NAMALWA (cell line): Measurements from ENCODE around the gene ARHGAP10.
A peak's percentile ranks its signal among the peaks of the same experiment; 100 is the strongest.

Source experiments
- DNase-seq: peaks from one replicate; pipeline ENCODE4 v3.0.0-alpha.2; 2015; ENCODE audit warnings: low spot score

The ARHGAP10 gene

DNA sequence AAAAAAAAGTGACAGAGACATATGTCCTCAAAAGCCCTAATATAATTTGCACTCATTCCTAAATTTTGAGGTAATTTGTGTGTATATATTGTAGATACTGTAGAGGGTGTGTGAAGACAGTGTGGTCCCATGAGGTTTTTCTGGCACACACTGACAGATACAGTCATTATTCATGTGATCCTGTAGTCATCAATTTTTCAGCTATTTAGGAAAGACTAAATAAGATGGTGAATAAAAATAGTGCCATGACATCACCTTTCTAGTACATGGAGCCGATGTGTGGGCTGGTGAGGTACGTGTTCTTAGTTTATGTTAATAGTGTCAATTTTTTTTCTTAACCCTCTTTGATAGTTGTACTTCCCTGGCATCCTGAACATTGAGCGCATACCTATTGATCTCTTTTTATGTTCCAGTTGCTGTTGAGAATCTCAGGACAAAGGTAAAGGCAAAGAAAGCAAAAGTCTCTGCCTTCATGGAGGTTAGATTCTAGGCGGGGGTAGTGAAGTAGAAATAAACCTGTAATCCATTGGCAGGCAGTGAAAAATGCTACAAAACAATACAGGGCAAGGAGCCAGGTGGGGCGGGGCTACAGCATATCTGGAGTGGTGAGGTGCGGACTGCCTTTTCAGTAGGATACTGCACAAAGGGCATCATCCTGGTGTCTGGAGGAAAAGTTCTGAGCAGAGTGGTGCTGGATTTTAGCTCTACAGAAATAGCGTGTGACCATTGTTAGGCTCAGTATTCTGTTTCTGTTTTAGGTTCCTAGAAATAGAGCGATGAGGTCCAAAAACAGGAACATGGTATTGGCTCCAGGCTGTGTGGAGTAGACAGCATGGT is 93.8 kb downstream of the ARHGAP10 start:
- DNase-seq: no peak

DNA sequence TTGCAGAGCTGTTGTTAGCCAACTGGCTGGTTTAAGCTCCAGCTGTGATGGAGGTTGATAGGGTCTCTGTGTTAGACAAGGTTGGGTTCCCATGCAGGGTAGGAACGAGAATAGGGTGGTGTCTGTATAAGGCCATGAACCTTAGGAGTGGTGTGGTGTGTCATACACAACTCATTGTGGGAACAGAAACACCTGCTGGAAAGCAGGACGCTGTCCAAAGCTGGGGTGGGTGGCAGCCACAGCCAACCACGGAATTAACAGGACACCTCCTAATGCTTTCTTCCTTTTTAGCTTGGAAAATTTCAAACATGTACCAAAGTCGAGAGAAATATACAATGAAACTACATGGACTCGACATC is 94.4 kb downstream of the ARHGAP10 start:
- no peak for DNase-seq

DNA sequence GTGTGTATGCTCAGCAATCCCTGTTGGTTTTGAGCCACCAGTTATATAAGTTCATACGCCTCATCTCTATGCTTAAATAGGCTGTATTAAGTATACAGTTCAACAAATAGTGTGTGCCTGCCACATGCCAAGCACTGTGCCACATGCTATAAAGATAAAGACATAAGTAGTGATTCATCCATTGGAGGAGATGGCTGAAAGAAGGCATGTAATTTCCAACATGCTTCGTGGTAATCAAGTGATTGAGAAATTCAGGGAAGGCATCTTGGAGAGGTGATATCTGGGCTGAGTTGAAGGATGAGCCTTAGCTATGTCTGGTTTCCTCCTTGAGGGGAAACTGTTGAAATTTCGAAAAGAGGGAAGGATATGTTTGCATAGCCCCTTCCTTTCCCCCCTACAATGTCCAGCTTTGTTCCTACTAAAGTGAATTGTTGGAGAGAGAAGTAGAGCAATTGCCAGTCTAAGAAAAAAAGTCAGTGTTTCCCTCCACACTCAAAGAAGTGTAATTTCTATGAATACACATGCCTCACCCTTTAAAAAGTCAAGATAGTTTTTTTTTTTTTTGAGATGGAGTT is 96.5 kb downstream of the ARHGAP10 start:
- DNase-seq: no peak

DNA sequence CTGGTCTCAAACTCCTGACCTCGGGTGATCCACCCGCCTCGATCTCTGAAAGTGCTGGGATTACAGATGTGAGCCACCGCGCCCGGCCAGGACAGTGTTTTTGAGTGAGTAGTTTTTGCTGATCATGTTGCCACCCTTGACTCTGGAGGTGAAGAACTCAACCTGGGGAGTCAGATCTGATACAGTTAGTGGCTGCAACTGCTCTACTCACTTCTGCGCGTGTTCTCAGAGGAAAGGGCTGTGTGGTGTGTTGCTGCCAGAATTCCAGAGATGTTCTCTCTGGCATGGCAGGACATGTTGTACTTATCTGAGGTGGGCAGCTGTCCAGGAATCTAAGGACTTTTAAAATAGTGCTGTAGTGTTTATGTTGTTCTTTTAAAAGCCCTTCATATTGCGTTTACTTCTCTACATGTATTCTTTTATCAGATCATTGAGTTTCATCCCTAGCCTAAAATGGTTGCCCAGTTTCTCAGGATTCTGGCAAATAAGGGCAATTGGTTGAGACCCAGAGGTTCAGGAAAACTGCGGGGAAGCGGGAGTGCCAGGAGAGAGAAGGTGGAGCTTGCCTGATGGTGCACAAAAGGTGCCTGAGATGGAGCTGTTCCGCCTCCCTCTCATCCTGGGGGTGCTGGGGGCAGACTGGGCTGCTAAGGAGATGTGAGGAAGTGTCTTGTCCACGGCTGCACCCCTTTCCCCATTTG is 97.7 kb downstream of the ARHGAP10 start:
- no peak for DNase-seq

DNA sequence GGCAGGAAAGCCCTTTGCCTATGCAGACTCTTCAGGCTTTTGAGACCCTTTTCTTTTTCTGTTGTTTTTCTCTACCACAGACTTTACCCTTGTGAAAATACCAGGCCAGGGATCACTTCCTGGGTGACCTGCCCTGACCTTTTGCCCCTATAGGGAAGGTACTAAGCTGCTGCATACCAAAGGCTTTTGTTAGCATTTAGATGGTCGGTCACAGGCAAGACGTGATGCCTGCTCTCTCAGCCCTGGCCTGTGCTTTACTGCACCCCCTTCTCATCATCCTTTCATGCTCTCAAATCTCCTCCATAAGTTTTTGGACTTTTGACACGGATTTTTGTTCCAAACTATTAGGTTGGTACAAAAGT is 98.2 kb downstream of the ARHGAP10 start:
- DNase-seq: no peak

DNA sequence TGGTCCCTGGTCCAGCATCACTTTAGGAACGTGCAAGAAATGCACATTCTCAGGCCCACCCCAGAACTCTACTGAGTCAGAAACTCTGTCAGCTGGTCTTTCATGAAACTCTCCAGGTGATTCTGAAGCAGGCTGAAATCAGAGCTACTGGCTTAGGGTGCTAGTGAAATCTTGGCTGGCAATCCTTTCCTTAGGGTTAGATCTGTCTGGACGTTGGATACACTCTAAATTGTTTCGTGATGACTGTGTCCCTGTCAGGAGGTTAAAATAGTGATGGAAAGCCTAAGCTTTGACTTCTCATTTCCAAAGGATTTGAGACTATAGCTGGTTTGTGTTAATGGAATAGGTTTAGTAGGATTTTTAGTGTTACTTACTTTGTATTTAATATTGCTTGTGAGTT is 99.1 kb downstream of the ARHGAP10 start:
- DNase-seq: no peak

DNA sequence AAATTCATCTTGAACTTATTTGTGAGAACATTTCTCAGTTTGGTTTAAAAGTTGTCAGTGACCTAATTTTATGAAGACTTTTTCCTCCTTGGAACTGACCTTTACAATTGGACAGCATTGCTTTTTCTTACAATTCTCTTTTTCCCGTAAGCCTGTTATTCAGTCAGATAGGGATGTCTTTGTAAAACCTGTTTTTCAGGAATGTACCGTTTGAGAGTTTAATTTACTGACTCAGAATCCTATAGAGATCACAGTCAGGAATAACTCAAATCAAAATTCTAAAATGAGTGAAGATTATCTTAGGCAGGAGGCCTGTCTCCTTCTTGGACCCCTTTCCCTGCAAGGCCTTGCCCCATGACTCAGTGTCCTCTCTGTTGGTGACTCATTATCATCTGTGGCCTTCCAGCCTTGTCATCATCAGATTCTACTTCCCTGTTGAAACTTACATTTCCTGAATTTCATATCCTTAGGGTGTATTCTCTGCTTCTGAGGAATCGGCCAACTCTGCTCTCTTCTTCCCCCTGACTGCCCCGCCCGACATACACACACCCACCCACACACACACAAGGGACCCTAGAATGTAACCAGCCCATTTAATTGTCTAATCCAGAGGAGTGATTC is 99.8 kb downstream of the ARHGAP10 start:
- DNase-seq: no peak

DNA sequence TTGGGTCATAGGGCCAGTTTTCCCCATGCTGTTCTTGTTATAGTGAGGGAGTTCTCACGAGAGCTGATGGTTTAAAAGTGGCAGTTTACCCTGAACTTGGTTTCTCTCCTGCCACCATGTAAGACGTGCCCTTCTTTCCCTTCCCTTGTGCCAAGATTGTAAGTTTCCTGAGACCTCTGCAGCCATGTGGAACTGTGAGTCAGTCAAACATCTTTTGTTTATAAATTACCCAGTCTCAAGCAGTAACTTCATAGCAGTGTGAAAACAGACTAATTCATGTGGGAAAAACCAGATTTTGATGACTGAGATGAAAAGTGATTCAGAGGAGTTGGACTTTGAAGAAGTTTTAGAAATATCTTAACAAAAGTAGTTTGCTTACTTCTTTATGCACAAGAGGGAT is 101.4 kb downstream of the ARHGAP10 start:
- no peak for DNase-seq

DNA sequence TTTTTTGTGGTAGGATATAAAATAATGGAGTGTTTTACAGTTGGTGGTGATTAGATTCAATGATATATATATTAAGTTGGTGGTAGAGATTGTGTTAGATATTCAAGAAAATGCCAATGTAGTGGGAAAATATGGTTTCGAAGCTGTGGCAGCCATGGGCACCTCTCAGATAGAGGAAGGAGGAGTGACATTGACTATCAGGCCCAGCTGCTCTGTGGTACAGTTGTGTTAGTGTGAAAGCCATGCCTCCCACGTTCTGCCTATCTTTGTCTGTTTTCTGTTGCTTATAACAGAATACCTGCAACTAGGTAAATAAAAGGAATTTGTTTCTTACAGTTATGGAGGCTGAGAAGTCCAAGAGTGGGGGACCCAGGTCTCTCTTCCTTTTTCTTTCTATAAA is 101.9 kb downstream of the ARHGAP10 start:
- no peak for DNase-seq

DNA sequence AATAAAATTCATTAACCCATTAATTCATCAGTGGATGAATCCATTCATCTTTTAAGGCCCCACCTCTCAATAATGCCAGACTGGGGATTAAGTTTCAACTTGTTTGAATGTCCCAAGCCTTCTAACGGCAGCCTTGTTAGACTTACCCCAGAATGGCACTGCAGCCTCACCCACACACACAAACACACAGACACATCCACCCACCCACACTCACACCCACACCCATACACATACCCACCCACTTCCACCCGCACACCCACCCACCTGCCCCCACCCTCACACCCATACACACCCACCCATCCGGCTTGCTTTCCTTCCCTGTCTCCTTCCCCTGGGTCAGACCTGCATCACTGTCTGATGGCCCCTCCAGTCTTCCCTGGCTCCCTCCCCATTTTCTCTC is 102.6 kb downstream of the ARHGAP10 start:
- no peak for DNase-seq

DNA sequence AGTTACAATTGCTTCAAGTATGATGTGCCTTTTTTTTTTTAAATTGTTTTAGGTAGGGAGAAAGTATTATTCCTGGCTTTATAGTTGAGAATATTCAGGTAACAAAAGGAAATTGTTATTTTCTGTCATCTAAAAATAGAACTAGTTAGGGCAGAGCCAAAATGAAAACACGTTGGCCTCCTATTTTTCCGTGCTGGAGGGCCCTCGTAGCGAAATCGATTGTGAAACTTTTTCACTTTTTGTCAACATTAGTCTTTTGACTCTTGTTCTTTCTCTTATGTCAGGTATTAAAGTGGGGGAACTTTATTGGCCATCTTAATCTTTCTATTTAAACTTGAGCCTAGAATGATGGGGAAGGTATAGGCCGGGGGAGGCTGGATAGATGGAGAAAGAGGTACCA is 104.9 kb downstream of the ARHGAP10 start:
- no peak for DNase-seq

DNA sequence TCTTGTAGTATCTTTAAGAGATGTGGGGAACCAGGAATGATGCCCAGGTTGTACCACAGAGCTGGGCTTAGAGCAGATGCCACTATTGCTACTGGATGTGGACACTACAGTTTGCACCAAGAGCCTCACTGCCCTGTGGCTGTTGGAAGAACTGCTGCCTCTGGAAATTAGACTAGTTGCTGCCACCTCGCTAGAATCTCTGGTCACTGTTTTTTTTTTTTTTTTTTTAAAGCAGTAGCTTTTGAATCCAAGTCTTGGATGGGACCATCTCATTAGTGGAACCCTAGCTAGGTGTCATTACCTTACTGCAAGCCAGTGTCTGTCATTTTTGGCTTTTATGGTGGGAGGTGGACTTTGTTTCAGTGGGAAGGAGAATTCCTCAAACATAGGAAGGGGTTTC is 105.5 kb downstream of the ARHGAP10 start:
- peak; percentile 9 for DNase-seq

DNA sequence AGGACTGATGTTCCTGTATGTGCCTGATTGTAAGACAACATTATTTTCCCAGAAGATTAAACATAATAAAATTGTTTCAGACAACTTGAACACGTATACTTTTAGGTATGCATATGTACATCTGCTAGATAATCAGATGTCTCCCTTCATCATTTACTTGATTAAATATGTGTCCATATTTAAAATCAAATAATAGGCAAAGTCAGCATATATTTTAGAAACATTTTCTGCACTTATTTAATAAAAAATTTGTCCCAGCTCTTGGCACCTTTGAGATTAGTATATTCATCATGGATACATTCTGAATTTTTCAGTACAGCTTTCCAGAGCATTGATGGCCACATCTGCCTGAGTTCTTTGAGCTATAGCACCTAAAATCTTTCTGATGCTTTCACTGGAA is 106.0 kb downstream of the ARHGAP10 start:
- DNase-seq: no peak

DNA sequence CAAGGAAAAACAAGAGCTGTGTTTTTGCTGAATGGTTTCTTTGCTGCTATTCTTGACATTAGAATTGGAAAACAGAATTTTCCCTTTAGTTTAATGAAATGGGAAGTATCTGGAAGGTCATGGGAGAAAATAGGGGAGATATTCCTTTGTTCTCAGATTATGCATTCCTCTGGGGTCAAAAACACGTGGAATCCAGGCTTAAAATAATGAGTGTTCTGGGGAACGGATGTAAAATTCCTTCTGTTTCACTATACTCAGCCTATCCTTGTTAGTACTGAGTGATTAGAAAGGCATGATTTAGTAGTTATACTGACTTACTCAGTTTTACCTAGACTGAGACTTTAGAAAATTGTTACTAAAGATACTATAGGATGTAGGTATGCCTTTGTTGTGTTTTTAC is 107.3 kb downstream of the ARHGAP10 start:
- DNase-seq: no peak

DNA sequence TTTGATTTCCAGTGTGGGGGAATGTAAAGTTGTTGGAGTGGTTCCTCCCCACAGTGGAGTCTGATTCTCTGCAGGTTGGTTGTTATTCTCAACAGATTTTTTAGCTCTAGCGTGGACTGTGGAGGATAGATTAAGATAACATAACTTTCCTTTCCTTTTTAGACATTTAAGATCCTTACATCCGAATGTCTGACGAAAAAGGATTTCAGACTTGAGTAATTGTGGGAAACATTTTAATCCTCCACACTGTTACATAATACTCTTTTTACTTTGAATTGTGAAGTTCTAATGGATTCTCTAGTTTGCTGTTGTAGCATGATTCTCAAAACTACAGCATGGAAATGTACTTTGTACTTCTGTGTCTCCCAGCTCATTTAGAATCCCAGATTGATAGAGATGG is 107.8 kb downstream of the ARHGAP10 start:
- no peak for DNase-seq

DNA sequence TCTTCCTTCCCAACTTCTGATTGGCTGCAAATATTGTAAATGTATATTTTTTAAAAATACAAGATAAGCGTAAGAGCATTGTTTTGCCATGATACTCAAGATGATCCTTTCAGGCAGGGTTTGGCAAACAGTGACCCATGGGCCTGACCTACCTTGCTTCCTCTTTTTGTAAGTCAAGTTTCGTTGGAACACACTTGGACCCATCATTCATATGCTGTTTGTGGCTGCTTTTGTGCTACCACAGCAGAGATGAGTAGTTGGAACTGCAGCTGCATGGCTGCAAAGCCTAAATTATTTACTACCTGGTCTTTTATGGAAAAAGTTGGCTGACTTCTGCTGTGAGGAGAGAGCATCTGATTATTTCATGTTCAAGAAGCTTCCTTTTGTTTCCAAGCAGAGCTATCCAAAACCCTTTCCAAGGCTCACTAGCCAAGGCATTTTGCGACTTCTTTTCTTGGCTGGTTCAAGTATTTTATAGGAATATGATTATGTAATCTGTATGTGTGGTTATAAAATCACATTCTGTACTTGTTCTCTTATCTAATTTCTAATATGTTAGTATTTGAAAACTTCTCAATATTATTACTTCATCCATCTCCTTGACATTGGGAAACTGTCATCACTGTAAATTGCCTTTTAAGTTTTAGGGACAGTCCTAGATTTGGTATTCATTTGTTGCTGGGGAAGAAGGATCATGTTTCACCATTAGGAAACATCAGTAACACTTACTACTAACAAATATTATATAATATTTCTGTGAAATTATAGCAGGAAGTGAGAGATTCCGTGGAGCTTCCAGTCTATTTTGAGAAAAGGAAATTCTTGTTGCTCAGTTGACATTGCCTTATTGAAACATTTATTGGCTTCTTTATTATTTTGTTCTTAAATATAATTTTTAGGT is 109.2 kb downstream of the ARHGAP10 start:
- no peak for DNase-seq

DNA sequence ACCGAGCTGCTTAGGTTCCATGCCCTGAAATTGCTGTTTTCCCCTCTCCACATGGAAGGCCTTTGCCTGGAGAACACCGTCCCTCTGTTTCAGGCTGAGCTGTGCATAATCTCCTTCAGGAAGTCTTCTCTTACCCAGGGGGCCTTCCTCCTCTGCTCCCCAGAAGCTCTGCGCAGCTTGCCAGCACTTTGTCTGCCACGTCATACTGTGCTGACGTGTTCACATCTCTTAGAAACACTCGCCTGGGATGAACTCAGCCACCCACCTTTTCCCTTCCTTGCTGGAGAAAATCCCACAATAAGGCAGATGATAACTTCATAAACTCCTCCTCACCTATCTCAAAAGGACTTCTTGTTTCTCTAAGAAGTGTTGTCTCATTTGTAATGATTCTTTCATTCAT is 110.7 kb downstream of the ARHGAP10 start:
- no peak for DNase-seq

DNA sequence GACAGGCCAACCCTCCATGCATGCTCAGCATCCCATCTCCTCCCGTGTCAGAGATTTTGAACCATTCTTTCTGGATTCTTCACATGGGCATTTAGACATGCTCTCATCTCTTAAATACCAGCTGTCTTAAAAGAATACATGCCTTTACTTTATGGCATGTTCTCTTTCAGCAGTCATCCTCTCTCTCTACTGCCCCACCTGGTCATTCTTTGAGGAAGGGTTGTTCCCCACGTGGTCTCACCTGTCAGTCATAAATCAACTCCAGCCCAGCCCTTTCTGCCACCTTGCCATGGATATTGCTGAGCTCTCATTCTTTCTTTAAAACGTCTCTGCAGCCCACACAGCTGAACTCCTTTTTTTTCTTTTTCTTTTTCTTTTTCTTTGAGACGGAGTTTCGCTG is 111.3 kb downstream of the ARHGAP10 start:
- peak; percentile 43 for DNase-seq

DNA sequence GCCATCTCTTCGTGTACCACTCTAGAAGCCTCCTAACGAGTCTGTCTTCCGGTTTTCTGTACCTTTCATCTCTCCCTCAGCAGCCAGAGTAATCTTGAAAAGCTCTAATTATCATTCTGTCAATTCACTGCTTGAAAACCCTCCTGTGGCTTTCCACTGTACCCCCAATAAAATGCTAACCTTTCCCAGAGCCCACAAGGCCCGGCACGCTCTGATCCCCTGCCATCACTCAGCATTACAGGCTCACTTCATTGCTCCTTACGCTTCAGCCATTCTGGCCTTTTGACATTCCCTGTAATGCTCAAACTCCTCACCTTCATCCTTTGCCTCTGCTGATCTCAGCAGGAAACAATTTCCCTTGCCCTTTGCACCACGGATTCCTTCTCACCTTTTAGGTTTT is 112.9 kb downstream of the ARHGAP10 start:
- no peak for DNase-seq

DNA sequence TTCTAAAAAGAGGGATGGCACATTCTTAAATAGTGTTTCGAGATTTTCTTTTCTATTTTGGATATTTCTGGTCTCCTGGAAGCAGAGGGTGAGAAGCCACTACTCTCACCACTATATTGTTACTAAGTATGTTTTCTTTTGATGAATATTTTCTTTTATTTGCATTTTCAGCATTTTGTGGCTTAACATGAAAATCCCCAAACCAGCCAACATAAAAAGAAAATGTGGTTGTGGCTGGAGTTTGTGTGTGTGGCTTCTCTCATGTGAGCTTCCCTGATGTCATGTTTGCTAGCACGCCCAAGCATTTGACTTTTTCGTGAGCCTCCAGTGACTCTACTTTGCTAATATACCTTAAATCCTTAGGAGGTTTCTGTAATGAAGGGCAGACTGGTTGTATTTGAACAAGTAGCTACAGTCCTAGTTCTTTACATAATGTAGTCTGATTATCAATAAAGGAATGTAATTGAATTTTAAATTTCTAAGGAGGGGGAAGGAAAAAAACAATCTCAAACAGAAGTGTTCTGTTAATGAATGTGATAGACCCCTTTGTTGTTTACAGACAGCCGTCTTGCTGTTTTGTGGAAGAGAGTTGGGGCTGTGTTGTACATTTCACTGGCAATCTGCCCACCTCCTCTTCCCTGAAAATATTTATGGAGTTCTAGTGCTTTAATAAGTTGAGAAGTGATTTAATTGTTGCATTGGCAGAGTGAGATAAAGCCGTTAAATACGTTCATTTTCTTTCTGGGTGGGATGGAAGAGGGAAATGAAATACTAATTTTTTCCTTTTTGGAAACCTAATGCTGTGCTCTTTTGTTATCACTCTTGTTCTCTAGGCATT is 114.6 kb downstream of the ARHGAP10 start:
- DNase-seq: no peak
